Fibroblast of lung (primary cell): Measurements from ENCODE around the gene SLC22A23.

Source experiments
- CTCF ChIP-seq, 2 donors: IDR thresholded peaks in 1 of 2; conservative IDR thresholded peaks in 1 of 2; 1 replicate in 1 of 2; 2 replicates in 1 of 2; pipeline ENCODE4 v1.5.1; 2011 to 2012; ENCODE audit warnings: low read length in 2 of 2, control low read depth in 1 of 2, inconsistent platforms in 1 of 2, low read depth in 1 of 2, mild to moderate bottlenecking in 1 of 2
- EZH2 ChIP-seq: IDR thresholded peaks from 2 replicates; pipeline ENCODE4 v1.5.1; 2012; ENCODE audit warnings: low read length, control low read depth, mild to moderate bottlenecking; ENCODE audit errors: missing control alignments

- TF ChIP-seq CTCF (conservative IDR thresholded peaks at IDR 0.05 in 1 of 2, IDR thresholded peaks at IDR 0.05 in 1 of 2; ENCODE audit: low read depth in 1 of 2, low read length in 2 of 2) = no peak
- peak; percentile 79 for TF ChIP-seq EZH2
Measured at GRCh38 chr6:3457710-3458602, 1.1 kb upstream of the SLC22A23 start.
